ENCODE measurements around the gene GPR55. TPM values are rescaled to one million over a fixed set of nuclear protein-coding genes. Genes with fewer than 3 reads are reported as not detected.

The GPR55 gene
- total RNA-seq, 1 experiment from 2014 or later: not detected

DNA sequence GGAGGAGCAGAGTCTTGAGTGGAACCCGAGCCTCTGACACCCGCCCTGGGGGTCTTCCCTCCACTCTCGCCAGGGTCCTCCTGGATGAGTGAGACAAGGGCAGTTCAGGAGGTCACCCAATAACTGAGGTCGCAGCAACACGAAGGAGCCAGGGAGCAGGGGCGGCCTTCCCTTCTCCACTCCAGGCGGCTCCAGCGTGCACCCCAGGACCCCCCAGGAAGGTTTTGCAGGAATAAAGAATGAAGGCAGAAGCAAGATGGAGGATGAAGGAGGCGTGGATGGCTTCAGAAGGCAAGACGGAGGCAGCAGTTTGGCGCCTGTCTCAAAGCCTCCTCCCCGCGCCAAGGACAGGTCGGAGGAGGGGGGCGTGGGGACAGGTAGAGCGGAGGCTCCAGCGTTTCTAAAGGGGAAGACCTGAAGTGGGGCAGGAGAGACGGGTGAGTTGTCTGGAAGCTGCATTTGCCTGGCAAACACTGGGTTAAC is 60.9 kb downstream of the GPR55 start:
- TF ChIP-seq, protein P1, sequence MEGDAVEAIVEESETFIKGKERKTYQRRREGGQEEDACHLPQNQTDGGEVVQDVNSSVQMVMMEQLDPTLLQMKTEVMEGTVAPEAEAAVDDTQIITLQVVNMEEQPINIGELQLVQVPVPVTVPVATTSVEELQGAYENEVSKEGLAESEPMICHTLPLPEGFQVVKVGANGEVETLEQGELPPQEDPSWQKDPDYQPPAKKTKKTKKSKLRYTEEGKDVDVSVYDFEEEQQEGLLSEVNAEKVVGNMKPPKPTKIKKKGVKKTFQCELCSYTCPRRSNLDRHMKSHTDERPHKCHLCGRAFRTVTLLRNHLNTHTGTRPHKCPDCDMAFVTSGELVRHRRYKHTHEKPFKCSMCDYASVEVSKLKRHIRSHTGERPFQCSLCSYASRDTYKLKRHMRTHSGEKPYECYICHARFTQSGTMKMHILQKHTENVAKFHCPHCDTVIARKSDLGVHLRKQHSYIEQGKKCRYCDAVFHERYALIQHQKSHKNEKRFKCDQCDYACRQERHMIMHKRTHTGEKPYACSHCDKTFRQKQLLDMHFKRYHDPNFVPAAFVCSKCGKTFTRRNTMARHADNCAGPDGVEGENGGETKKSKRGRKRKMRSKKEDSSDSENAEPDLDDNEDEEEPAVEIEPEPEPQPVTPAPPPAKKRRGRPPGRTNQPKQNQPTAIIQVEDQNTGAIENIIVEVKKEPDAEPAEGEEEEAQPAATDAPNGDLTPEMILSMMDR (IDR thresholded peaks at IDR 0.05; ENCODE audit: insufficient read depth in 1 of 2, low read depth in 1 of 2, low read length in 1 of 2, severe bottlenecking in 1 of 2, unreplicated experiment in 1 of 2): no peak
- H3K4me3 Mint-ChIP-seq (ENCODE audit: unreplicated experiment): peak overlapping the region; percentile 92
- intact Hi-C loops (cut with micrococcal nuclease; ENCODE audit: unreplicated experiment): loop anchor here (1.0 kb wide), 1 partner anchor 123 kb away; no protein-coding TSS in a partner anchor
- ChIA-PET POLR2A (no interaction called here), CTCF (interaction anchor here (0.6 to 1.0 kb wide), 3 partner anchors 38 to 186 kb away, joined by 3 read pairs; no protein-coding TSS in a partner anchor)
- no peaks in the 10 kb centered on the region for H3K36me3 Mint-ChIP-seq (ENCODE audit: insufficient read depth, unreplicated experiment)
- H3K27ac Mint-ChIP-seq (ENCODE audit: unreplicated experiment): peak overlapping the region; percentile 68
- no peaks in the 10 kb centered on the region for H3K27me3 ChIP-seq (replicated peaks; ENCODE audit: control insufficient read depth, insufficient read depth, low read length)
- peak overlapping the region; percentile 71 for H3K4me3 ChIP-seq (ENCODE audit: low read depth, low read length)
- no peaks in the 10 kb centered on the region for H3K27me3 Mint-ChIP-seq (ENCODE audit: insufficient read depth, unreplicated experiment)
- no peaks in the 10 kb centered on the region for H3K9me3 Mint-ChIP-seq (ENCODE audit: unreplicated experiment)
- DNase-seq: no peak
- H3K4me1 Mint-ChIP-seq (ENCODE audit: low read depth, unreplicated experiment): peaks cover 7% of the 10 kb centered on the region
- H3K9me3 ChIP-seq: no peaks in the 10 kb centered on the region
- BruUV-seq (replicated peaks): no TSS peak
- H3K36me3 ChIP-seq (ENCODE audit: control insufficient read depth, insufficient read depth, low read length): no peaks in the 10 kb centered on the region
- H3K4me1 ChIP-seq: peaks cover 15% of the 10 kb centered on the region

DNA sequence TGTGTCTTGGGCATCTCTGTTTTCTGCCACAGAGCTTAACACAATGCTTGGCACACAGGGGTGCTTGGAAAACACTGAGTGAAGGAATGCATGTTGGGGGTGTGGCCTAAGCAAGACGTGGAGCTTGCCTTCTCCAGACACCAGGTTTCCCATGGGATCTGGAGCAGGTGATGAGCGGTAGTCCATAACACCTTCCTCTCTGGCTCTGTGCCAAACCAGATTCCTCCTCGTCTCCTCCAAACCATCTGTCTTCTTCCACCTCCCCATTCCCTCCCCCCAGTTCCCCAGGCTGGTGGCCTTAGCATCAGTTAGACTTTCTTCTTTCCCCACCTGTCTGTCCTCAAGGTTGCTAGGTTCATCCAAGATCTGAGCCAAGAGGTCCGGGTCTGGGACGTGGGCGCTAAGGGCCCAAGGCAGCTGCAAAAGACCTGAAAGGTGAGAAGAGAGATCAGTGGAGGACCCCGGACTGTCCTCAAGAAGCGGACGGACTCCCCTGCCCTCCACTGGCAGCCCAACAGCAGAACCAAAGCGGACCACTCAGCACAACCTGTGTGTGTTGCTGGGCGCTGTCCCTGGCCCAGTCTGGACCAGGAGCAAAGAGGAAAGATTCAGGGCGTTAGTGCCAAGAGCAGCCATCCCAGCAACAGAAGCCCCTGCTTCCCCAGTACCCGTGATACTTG is 61.5 kb downstream of the GPR55 start:
- CTCF ChIA-PET: no interaction called here
- intact Hi-C loops (cut with micrococcal nuclease; ENCODE audit: unreplicated experiment): loop anchor here (1.0 kb wide), 1 partner anchor 124 kb away; no protein-coding TSS in a partner anchor
- TF ChIP-seq, protein P1 (IDR thresholded peaks at IDR 0.05; ENCODE audit: insufficient read depth in 1 of 2, low read depth in 1 of 2, low read length in 1 of 2, severe bottlenecking in 1 of 2, unreplicated experiment in 1 of 2): no peak
- H3K4me3 Mint-ChIP-seq (ENCODE audit: unreplicated experiment): peak overlapping the region; percentile 92
- peaks cover 7% of the 10 kb centered on the region for H3K4me1 Mint-ChIP-seq (ENCODE audit: low read depth, unreplicated experiment)
- no peaks in the 10 kb centered on the region for H3K9me3 ChIP-seq
- no peaks in the 10 kb centered on the region for H3K9me3 Mint-ChIP-seq (ENCODE audit: unreplicated experiment)
- DNase-seq: no peak
- no peaks in the 10 kb centered on the region for H3K27me3 Mint-ChIP-seq (ENCODE audit: insufficient read depth, unreplicated experiment)
- no peak overlapping the region for H3K27ac Mint-ChIP-seq (ENCODE audit: unreplicated experiment)
- H3K4me1 ChIP-seq: peaks cover 9% of the 10 kb centered on the region; the same call in 1 of the 2 replicates
- H3K4me3 ChIP-seq (ENCODE audit: low read depth, low read length): no peak overlapping the region
- no peaks in the 10 kb centered on the region for H3K27me3 ChIP-seq (replicated peaks; ENCODE audit: control insufficient read depth, insufficient read depth, low read length)
- no peaks in the 10 kb centered on the region for H3K36me3 Mint-ChIP-seq (ENCODE audit: insufficient read depth, unreplicated experiment)
- no TSS peak for BruUV-seq (replicated peaks)
- H3K36me3 ChIP-seq (ENCODE audit: control insufficient read depth, insufficient read depth, low read length): no peaks in the 10 kb centered on the region
- POLR2A ChIA-PET: no interaction called here

DNA sequence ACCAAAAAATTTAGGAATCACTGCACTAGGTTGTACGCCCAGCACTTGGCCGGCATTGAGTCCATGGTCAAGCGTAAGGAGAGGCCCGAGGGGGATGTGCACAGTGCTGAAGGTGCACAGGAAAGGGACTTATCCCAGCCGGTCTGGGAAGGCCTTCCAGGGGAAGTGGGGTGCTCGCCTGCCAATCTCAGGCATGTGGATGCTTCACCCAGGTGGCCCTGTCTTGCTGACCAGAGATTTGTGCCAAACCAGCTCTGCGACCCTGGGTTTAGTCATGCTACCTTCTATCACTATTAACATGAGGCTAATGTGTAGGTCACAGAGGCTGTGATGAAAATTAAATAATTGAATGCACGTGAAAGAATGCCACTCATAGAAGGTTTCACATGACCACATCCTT is 62.0 kb downstream of the GPR55 start:
- H3K27me3 ChIP-seq (replicated peaks; ENCODE audit: control insufficient read depth, insufficient read depth, low read length): no peaks in the 10 kb centered on the region
- no peak overlapping the region for H3K27ac Mint-ChIP-seq (ENCODE audit: unreplicated experiment)
- intact Hi-C loops (cut with micrococcal nuclease; ENCODE audit: unreplicated experiment): no loop called here
- POLR2A ChIA-PET: no interaction called here
- no peaks in the 10 kb centered on the region for H3K9me3 Mint-ChIP-seq (ENCODE audit: unreplicated experiment)
- no peaks in the 10 kb centered on the region for H3K27me3 Mint-ChIP-seq (ENCODE audit: insufficient read depth, unreplicated experiment)
- TF ChIP-seq, protein P1 (IDR thresholded peaks at IDR 0.05; ENCODE audit: insufficient read depth in 1 of 2, low read depth in 1 of 2, low read length in 1 of 2, severe bottlenecking in 1 of 2, unreplicated experiment in 1 of 2): no peak
- CTCF ChIA-PET: no interaction called here
- H3K36me3 Mint-ChIP-seq (ENCODE audit: insufficient read depth, unreplicated experiment): no peaks in the 10 kb centered on the region
- H3K9me3 ChIP-seq: no peaks in the 10 kb centered on the region
- H3K4me3 Mint-ChIP-seq (ENCODE audit: unreplicated experiment): no peak overlapping the region
- H3K4me1 ChIP-seq: 0 out of 2 replicates have a peak, but pooled peaks cover 4% of the 10 kb centered on the region
- BruUV-seq (replicated peaks): no TSS peak
- DNase-seq: no peak
- H3K36me3 ChIP-seq (ENCODE audit: control insufficient read depth, insufficient read depth, low read length): no peaks in the 10 kb centered on the region
- peaks cover 7% of the 10 kb centered on the region for H3K4me1 Mint-ChIP-seq (ENCODE audit: low read depth, unreplicated experiment)
- no peak overlapping the region for H3K4me3 ChIP-seq (ENCODE audit: low read depth, low read length)
